Right lobe of liver (tissue), 6 donors: ENCODE data around the gene SLC1A2. TPM values are rescaled to one million over a fixed set of nuclear protein-coding genes. Genes with fewer than 3 reads are reported as not detected.

Experiments used
- ATAC-seq, 4 donors: fragments of 200-7000 bp; cut with Tn5 transposase; one replicate each; pipeline ENCODE4 v1.9.1; 2020; ENCODE audit warnings: mild to moderate bottlenecking in 4 of 4, moderate library complexity in 4 of 4
- DNase-seq, 3 donors: peaks; one replicate each; pipeline ENCODE4 v3.0.0-alpha.2; 2020
- H3K27ac ChIP-seq, 3 donors: fragments of 200-600 bp; one replicate each; pipeline ENCODE4 v1.8.0; 2022
- H3K27me3 ChIP-seq, 2 donors: fragments of 200-600 bp; one replicate each; pipeline ENCODE4 v1.8.0; 2022
- H3K36me3 ChIP-seq, 4 donors: fragments of 200-600 bp; sonication (generic) in 1 of 4; one replicate each; pipeline versions ENCODE4 v1.5.1 to v1.8.0; 2017 to 2022; ENCODE audit warnings: control low read depth in 1 of 4
- H3K4me1 ChIP-seq, 4 donors: fragments of 200-600 bp; sonication (generic) in 1 of 4; one replicate each; pipeline versions ENCODE4 v1.5.1 to v1.8.0; 2017 to 2022; ENCODE audit warnings: control low read depth in 1 of 4
- H3K4me3 ChIP-seq, 3 donors: fragments of 200-600 bp; one replicate each; pipeline ENCODE4 v1.8.0; 2022
- H3K9me3 ChIP-seq, 4 donors: fragments of 200-600 bp; sonication (generic) in 1 of 4; one replicate each; pipeline versions ENCODE4 v1.5.1 to v1.8.0; 2017 to 2022; ENCODE audit warnings: control low read depth in 1 of 4
- POLR2A ChIP-seq: fragments of 450-650 bp; IDR thresholded peaks from one replicate; pipeline ENCODE4 v1.6.1; 2017; ENCODE audit warnings: antibody characterized with exemption, mild to moderate bottlenecking
- WGBS: methylation state at CpG from one replicate; pipeline ENCODE4 v1.1.6; 2018; ENCODE audit warnings: low coverage, low lambda C conversion rate; ENCODE audit not compliant: insufficient coverage; ENCODE audit errors: missing lambda C conversion rate; 5-methylcytosine and 5-hydroxymethylcytosine counted together
- intact Hi-C, 2 donors: fragments of 100-400 bp; cut with DNase I; formaldehyde crosslinking; loops; one replicate each; pipeline versions ENCODE4 v1.11.2 to v1.14.1; 2022
- total RNA-seq, 6 experiments: library from RNA; depleted of rRNA in 2 of 6; stranded (reverse); fragments of >200 nt in 2 of 6; fragmentation: NEBNext Ultra II Directional in 3 of 6; extraction: Animal tissue kit (Norgen Biotek cat#: 25700) in 3 of 6; gene quantifications; one replicate each; pipeline versions ENCODE4 v1.1.0 to v1.2.4, GENCODE V29; 2016 to 2023
- TF ChIP-seq, protein P1 (sequence below), 4 donors: fragments of 200-600 bp in 3 of 4; fragments of 450-650 bp in 1 of 4; IDR thresholded peaks; one replicate each; pipeline versions ENCODE4 v1.5.1 to v1.8.0; 2016 to 2022; ENCODE audit warnings: antibody characterized with exemption in 4 of 4, mild to moderate bottlenecking in 2 of 4
- donor health status: DM: no; HTN: yes; CAD: no.
- donor health status: DM: no; HTN: no; CAD: no.
- donor health status: DM: no; HTN: no; CAD: no.
- donor health status: DM: no; HTN: yes; CAD: no.
- donor health status: DM: no; HTN: yes; CAD: no.

Gene SLC1A2
- total RNA-seq, 6 experiments from 2014 or later = 7.6 to 87.4 (median 13.3) TPM

- ATAC-seq = no peak
- Histone ChIP-seq H3K9me3 (no peaks in the 10 kb centered on the region), H3K27ac (no peak overlapping the region), H3K4me3 (no peak overlapping the region), H3K4me1 (peaks cover 0 to 22% (median 10%) of the 10 kb centered on the region in 4 donors), H3K27me3 (no peaks in the 10 kb centered on the region), H3K36me3 (no peaks in the 10 kb centered on the region)
- 77% methylated on average over 4 of the region's 4 CpGs for WGBS
- TF ChIP-seq POLR2A = no peak
- TF ChIP-seq, protein P1, sequence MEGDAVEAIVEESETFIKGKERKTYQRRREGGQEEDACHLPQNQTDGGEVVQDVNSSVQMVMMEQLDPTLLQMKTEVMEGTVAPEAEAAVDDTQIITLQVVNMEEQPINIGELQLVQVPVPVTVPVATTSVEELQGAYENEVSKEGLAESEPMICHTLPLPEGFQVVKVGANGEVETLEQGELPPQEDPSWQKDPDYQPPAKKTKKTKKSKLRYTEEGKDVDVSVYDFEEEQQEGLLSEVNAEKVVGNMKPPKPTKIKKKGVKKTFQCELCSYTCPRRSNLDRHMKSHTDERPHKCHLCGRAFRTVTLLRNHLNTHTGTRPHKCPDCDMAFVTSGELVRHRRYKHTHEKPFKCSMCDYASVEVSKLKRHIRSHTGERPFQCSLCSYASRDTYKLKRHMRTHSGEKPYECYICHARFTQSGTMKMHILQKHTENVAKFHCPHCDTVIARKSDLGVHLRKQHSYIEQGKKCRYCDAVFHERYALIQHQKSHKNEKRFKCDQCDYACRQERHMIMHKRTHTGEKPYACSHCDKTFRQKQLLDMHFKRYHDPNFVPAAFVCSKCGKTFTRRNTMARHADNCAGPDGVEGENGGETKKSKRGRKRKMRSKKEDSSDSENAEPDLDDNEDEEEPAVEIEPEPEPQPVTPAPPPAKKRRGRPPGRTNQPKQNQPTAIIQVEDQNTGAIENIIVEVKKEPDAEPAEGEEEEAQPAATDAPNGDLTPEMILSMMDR (IDR thresholded peaks at IDR 0.05) = no peak
- intact Hi-C loops = no loop called here
- DNase-seq = no peak
These were observed 51.9 kb downstream of the SLC1A2 start for GRCh38 chr11:35367491-35367890.

- TF ChIP-seq POLR2A = no peak
- TF ChIP-seq, protein P1 (IDR thresholded peaks at IDR 0.05) = no peak
- intact Hi-C loops = no loop called here
- Histone ChIP-seq H3K36me3 (no peaks in the 10 kb centered on the region), H3K4me3 (no peak overlapping the region), H3K27ac (no peak overlapping the region), H3K4me1 (peaks cover 0 to 22% (median 10%) of the 10 kb centered on the region in 4 donors), H3K9me3 (no peaks in the 10 kb centered on the region), H3K27me3 (no peaks in the 10 kb centered on the region)
- ATAC-seq = no peak
- no peak for DNase-seq
- 88% methylated on average over 1 of the region's 1 CpG for WGBS
These were observed 52.6 kb downstream of the SLC1A2 start for GRCh38 chr11:35366798-35367197.

DNA sequence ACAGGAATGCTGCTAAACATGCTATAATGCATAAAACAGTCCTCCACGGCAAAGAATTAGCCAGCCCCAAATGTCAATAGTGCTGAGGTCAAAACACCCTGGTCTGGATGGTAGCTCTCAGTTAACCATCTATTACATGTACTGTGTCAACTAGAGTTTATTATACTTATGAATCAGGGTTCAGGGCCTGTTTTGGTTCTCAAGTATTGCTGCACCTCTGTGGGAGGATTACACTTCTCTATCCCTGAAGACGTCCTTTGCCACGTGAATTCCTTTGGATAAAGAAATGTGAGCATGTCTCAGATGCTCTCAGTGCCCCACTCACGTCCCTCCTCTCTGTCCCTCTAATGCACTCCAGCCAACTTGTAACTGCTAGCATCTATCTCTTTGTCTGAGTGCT is 53.4 kb downstream of the SLC1A2 start:
- no peak for ATAC-seq
- no peaks in the 10 kb centered on the region for H3K36me3 ChIP-seq
- H3K27ac ChIP-seq = no peak overlapping the region
- peaks cover 0 to 22% (median 10%) of the 10 kb centered on the region in 4 donors for H3K4me1 ChIP-seq
- no peaks in the 10 kb centered on the region for H3K27me3 ChIP-seq
- H3K4me3 ChIP-seq = no peak overlapping the region
- no peak for DNase-seq
- intact Hi-C loops = no loop called here
- WGBS = 94% methylated on average over 4 of the region's 4 CpGs
- H3K9me3 ChIP-seq = no peaks in the 10 kb centered on the region
- TF ChIP-seq, protein P1 (IDR thresholded peaks at IDR 0.05) = no peak
- no peak for TF ChIP-seq POLR2A

DNA sequence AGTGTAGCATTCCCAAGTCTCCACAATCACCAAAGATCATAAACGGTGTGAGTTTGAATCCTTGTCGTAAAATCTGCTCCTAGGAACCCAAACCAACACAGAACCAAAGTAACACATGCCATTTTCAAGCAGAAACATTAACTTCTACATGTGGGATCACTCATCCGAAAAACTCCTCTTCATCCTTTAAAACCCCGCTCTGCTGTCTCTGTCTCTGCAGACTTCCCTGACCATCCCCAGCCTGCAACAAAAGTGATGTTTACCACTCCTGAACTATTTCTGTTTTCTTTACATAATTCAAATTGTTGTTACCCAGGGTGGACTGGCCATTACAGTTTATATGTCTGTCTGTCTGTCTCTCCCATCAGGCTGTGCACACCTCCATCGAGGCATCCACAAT is 54.0 kb downstream of the SLC1A2 start:
- peak overlapping the region in 1 of 3 donors; percentile 87 for H3K27ac ChIP-seq
- no peak for TF ChIP-seq POLR2A
- TF ChIP-seq, protein P1 (IDR thresholded peaks at IDR 0.05) = no peak
- intact Hi-C loops = no loop called here
- no peak for ATAC-seq
- H3K4me1 ChIP-seq = peaks cover 0 to 25% (median 13%) of the 10 kb centered on the region in 4 donors
- H3K27me3 ChIP-seq = no peaks in the 10 kb centered on the region
- 94% methylated on average over 3 of the region's 5 CpGs for WGBS
- no peak overlapping the region for H3K4me3 ChIP-seq
- DNase-seq = no peak
- H3K9me3 ChIP-seq = no peaks in the 10 kb centered on the region
- no peaks in the 10 kb centered on the region for H3K36me3 ChIP-seq
